IMR-90 (cell line): ENCODE data around the gene EPHB1. TPM values are rescaled to one million over a fixed set of nuclear protein-coding genes. Genes with fewer than 3 reads are reported as not detected.

ENCODE experiments used
- ATAC-seq: fragments of 200-7000 bp; cut with Tn5 transposase; 2 replicates; pipeline ENCODE4 v1.9.1; 2020; ENCODE audit warnings: low read depth, mild to moderate bottlenecking, moderate library complexity
- BruUV-seq: library from RNA; stranded (reverse); fragments of 400-500 nt; replicated peaks from 2 replicates; lab custom pipeline; 2021; lab: Mats Ljungman, UMichigan
- CTCF ChIA-PET: fragments of 300-600 bp; formaldehyde crosslinking; extraction: SDS; loops from one replicate; lab custom pipeline; 2021; ENCODE audit warnings: antibody characterized with exemption; lab: Yijun Ruan, JAX
- POLR2A ChIA-PET: fragments of 300-600 bp; sonication (Branson Sonifier 250); formaldehyde crosslinking; loops from one replicate; lab custom pipeline; 2022; ENCODE audit warnings: antibody characterized with exemption; ENCODE audit not compliant: unreplicated experiment; lab: Charles Lee
- DNase-seq: peaks from one replicate; pipeline ENCODE4 v3.0.0; 2013
- H2AFZ ChIP-seq: replicated peaks from 2 replicates; pipeline ENCODE3; 2013; ENCODE audit warnings: low read length, mild to moderate bottlenecking; ENCODE audit not compliant: poor library complexity
- H2AK5ac ChIP-seq: 2 replicates; pipeline ENCODE4 v1.6.1; 2013; ENCODE audit warnings: low read depth, low read length, inconsistent platforms
- H2AK9ac ChIP-seq: replicated peaks from 2 replicates; pipeline ENCODE3; 2013; ENCODE audit warnings: mild to moderate bottlenecking, low read depth, low read length, moderate library complexity; ENCODE audit not compliant: poor library complexity
- H2BK120ac ChIP-seq: 2 replicates; pipeline ENCODE4 v1.6.1; 2013; ENCODE audit warnings: low read depth, low read length, inconsistent platforms
- H2BK15ac ChIP-seq: 3 replicates; pipeline ENCODE4 v1.6.1; 2013; ENCODE audit warnings: low read depth, low read length, inconsistent platforms
- H2BK20ac ChIP-seq: 2 replicates; pipeline ENCODE4 v1.6.1; 2013; ENCODE audit warnings: low read depth, mild to moderate bottlenecking, inconsistent platforms, low read length, moderate library complexity
- H2BK5ac ChIP-seq: 2 replicates; pipeline ENCODE4 v1.6.1; 2013; ENCODE audit warnings: mild to moderate bottlenecking, low read depth, low read length, inconsistent platforms; ENCODE audit not compliant: poor library complexity, severe bottlenecking
- H3K14ac ChIP-seq: replicated peaks from 2 replicates; pipeline ENCODE4 v1.6.1; 2013; ENCODE audit warnings: low read depth, low read length, inconsistent platforms
- H3K18ac ChIP-seq: 2 replicates; pipeline ENCODE4 v1.6.1; 2013; ENCODE audit warnings: low read depth, low read length, control low read depth
- H3K23ac ChIP-seq: 2 replicates; pipeline ENCODE4 v1.6.1; 2013; ENCODE audit warnings: low read depth, low read length, inconsistent platforms
- H3K27ac ChIP-seq: 2 replicates; pipeline ENCODE4 v1.5.1; 2013; ENCODE audit warnings: mild to moderate bottlenecking, control low read depth, low read length; ENCODE audit not compliant: insufficient read depth
- H3K27me3 ChIP-seq: 2 replicates; pipeline ENCODE4 v1.6.1; 2013; ENCODE audit warnings: low read length; ENCODE audit not compliant: control insufficient read depth, insufficient read depth
- H3K36me3 ChIP-seq: 2 replicates; pipeline ENCODE4 v1.6.1; 2013; ENCODE audit warnings: low read length, mixed read lengths; ENCODE audit not compliant: control insufficient read depth, insufficient read depth
- H3K4ac ChIP-seq: 2 replicates; pipeline ENCODE4 v1.6.1; 2013; ENCODE audit warnings: low read depth, low read length, inconsistent platforms
- H3K4me1 ChIP-seq: 2 replicates; pipeline ENCODE4 v1.6.1; 2013; ENCODE audit warnings: low read length, mixed read lengths; ENCODE audit not compliant: control insufficient read depth, insufficient read depth
- H3K4me2 ChIP-seq: 2 replicates; pipeline ENCODE4 v1.6.1; 2013; ENCODE audit warnings: low read depth, mild to moderate bottlenecking, control low read depth, low read length, moderate library complexity
- H3K4me3 ChIP-seq: 2 replicates; pipeline ENCODE4 v1.5.1; 2013; ENCODE audit warnings: low read depth, mild to moderate bottlenecking, control low read depth, low read length, moderate library complexity; ENCODE audit not compliant: insufficient read depth
- H3K56ac ChIP-seq: 2 replicates; pipeline ENCODE4 v1.6.1; 2013; ENCODE audit warnings: low read length, inconsistent platforms; ENCODE audit not compliant: insufficient read depth; ENCODE audit errors: extremely low read depth
- H3K79me1 ChIP-seq, 2 experiments: 2 replicates each; pipeline ENCODE4 v1.6.1; 2013; ENCODE audit warnings: low read length in 2 of 2, inconsistent platforms in 1 of 2, low read depth in 1 of 2
- H3K9ac ChIP-seq: 2 replicates; pipeline ENCODE4 v1.6.1; 2013; ENCODE audit warnings: low read depth, low read length, control low read depth
- H3K9me1 ChIP-seq: 2 replicates; pipeline ENCODE4 v1.6.1; 2013; ENCODE audit warnings: low read length, inconsistent platforms; ENCODE audit not compliant: insufficient read depth
- H3K9me3 ChIP-seq: 2 replicates; pipeline ENCODE4 v1.6.1; 2013; ENCODE audit warnings: low read length; ENCODE audit not compliant: control insufficient read depth, insufficient read depth
- H4K20me1 ChIP-seq: 2 replicates; pipeline ENCODE4 v1.6.1; 2013; ENCODE audit warnings: low read length, inconsistent platforms; ENCODE audit not compliant: insufficient read depth
- H4K5ac ChIP-seq: 2 replicates; pipeline ENCODE4 v1.6.1; 2013; ENCODE audit warnings: mild to moderate bottlenecking, low read depth, low read length, control low read depth
- H4K8ac ChIP-seq, 2 experiments: 2 replicates each; pipeline ENCODE4 v1.6.1; 2013; ENCODE audit warnings: low read depth in 2 of 2, low read length in 2 of 2, control low read depth in 1 of 2, inconsistent platforms in 1 of 2
- H4K91ac ChIP-seq: 2 replicates; pipeline ENCODE4 v1.6.1; 2013; ENCODE audit warnings: low read depth, low read length, inconsistent platforms; ENCODE audit not compliant: insufficient read depth
- CHD1 ChIP-seq: IDR thresholded peaks from 2 replicates; pipeline ENCODE4 v1.6.1; 2012; ENCODE audit warnings: low read depth, low read length, improper control_type of control experiment
- CTCF ChIP-seq: conservative IDR thresholded peaks from 2 replicates; pipeline ENCODE4 v1.5.1; 2012; ENCODE audit warnings: mild to moderate bottlenecking, low read depth, low read length, improper control_type of control experiment
- MAFK ChIP-seq: IDR thresholded peaks from 2 replicates; pipeline ENCODE4 v1.6.1; 2012; ENCODE audit warnings: low read depth, low read length, improper control_type of control experiment
- POLR2A ChIP-seq: IDR thresholded peaks from 2 replicates; pipeline ENCODE4 v1.6.1; 2012; ENCODE audit warnings: mild to moderate bottlenecking, low read depth, low read length
- RAD21 ChIP-seq: IDR thresholded peaks from 2 replicates; pipeline ENCODE4 v1.6.1; 2012; ENCODE audit warnings: low read length, improper control_type of control experiment
- RCOR1 ChIP-seq: IDR thresholded peaks from 2 replicates; pipeline ENCODE4 v1.6.1; 2012; ENCODE audit warnings: mild to moderate bottlenecking, low read length, improper control_type of control experiment; ENCODE audit not compliant: insufficient replicate concordance
- RFX5 ChIP-seq: IDR thresholded peaks from 2 replicates; pipeline ENCODE4 v1.8.0; 2012; ENCODE audit warnings: low read depth, mild to moderate bottlenecking, low read length, moderate library complexity
- SMC3 ChIP-seq: fragments of 150-350 bp; IDR thresholded peaks from 2 replicates; pipeline ENCODE4 v1.6.1; 2016; ENCODE audit warnings: low read depth, mild to moderate bottlenecking, antibody characterized with exemption, low read length, moderate library complexity
- USF2 ChIP-seq: fragments of 150-350 bp; IDR thresholded peaks from 2 replicates; pipeline ENCODE4 v1.6.1; 2017; ENCODE audit warnings: mild to moderate bottlenecking, antibody characterized with exemption, low read length, low read depth
- WGBS, 2 experiments: methylation state at CpG; one replicate each; pipeline versions ENCODE4 v1.1.5 to v1.1.7; 2013; ENCODE audit warnings: missing lambda C conversion rate in 2 of 2; ENCODE audit not compliant: insufficient read length in 1 of 2; ENCODE audit errors: extremely low coverage in 2 of 2; 5-methylcytosine and 5-hydroxymethylcytosine counted together
- dilution Hi-C: fragments of 300-500 bp; cut with HindIII; formaldehyde crosslinking; loops from one replicate; pipeline ENCODE4 v1.14.3; 2018; ENCODE audit warnings: low sequenced_read_pairs; ENCODE audit not compliant: unreplicated experiment
- in situ Hi-C: fragments of 300-500 bp; cut with MboI; formaldehyde crosslinking; loops from 3 replicates; pipeline ENCODE4 v1.14.3; 2019; ENCODE audit warnings: low sequenced_read_pairs, inconsistent platforms, mixed read lengths
- intact Hi-C: fragments of 100-400 bp; cut with micrococcal nuclease; formaldehyde crosslinking; loops from 2 replicates; pipeline ENCODE4 v1.10.0; 2022
- polyA plus RNA-seq, 3 experiments: library from polyadenylated mRNA; depleted of rRNA; stranded (reverse); fragments of >200 nt; gene quantifications; 2 replicates each; pipeline ENCODE4 v1.2.3, GENCODE V29; 2012; ENCODE audit warnings: low replicate concordance in 1 of 3
- total RNA-seq: library from RNA; depleted of rRNA; stranded (reverse); fragments of >200 nt; gene quantifications from 2 replicates; pipeline ENCODE4 v1.2.3, GENCODE V29; 2012

The EPHB1 gene
- total and polyA plus RNA-seq, 2 of the 4 experiments (the other 2 are of a cell fraction) = 0.17 to 0.36 TPM

GRCh38 chr3:134751831-134752230 is 43.2 kb upstream of the EPHB1 start:
- no peak overlapping the region for H2BK120ac ChIP-seq
- H3K4ac ChIP-seq = no peak overlapping the region
- H3K9me1 ChIP-seq = no peaks in the 10 kb centered on the region
- dilution Hi-C loops = no loop called here
- ChIA-PET POLR2A (no interaction called here), CTCF (no interaction called here)
- H3K4me3 ChIP-seq = no peak overlapping the region
- intact Hi-C loops = no loop called here
- no peak overlapping the region for H3K14ac ChIP-seq
- H3K79me1 ChIP-seq = no peaks in the 10 kb centered on the region
- H3K36me3 ChIP-seq = no peaks in the 10 kb centered on the region
- in situ Hi-C loops = no loop called here
- no peak overlapping the region for H2AK5ac ChIP-seq
- no peak overlapping the region for H3K4me2 ChIP-seq
- no peaks in the 10 kb centered on the region for H3K9me3 ChIP-seq
- H2BK5ac ChIP-seq = no peak overlapping the region
- H3K27me3 ChIP-seq = peaks cover 11% of the 10 kb centered on the region
- no peak overlapping the region for H2BK15ac ChIP-seq
- no peak overlapping the region for H3K23ac ChIP-seq
- WGBS, 2 experiments = no CpG with 5 or more reads among the region's 2 CpGs
- H4K91ac ChIP-seq = no peak overlapping the region
- H3K27ac ChIP-seq = no peak overlapping the region
- H2AFZ ChIP-seq = no peak overlapping the region
- H3K9ac ChIP-seq = no peak overlapping the region
- H4K20me1 ChIP-seq = no peaks in the 10 kb centered on the region
- H2BK20ac ChIP-seq = no peak overlapping the region
- BruUV-seq = no TSS peak
- H2AK9ac ChIP-seq = no peak overlapping the region
- H3K4me1 ChIP-seq = no peaks in the 10 kb centered on the region
- no peak overlapping the region for H4K8ac ChIP-seq
- no peak for TF ChIP-seq MAFK
- TF ChIP-seq POLR2A = no peak
- TF ChIP-seq RFX5 = no peak
- TF ChIP-seq CHD1 = no peak
- TF ChIP-seq RAD21 = no peak
- TF ChIP-seq SMC3 = no peak
- no peak for TF ChIP-seq CTCF
- no peak for TF ChIP-seq USF2
- TF ChIP-seq RCOR1 = no peak
- no peak overlapping the region for H4K5ac ChIP-seq
- no peak for DNase-seq
- no peak overlapping the region for H3K18ac ChIP-seq
- H3K56ac ChIP-seq = no peak overlapping the region
- ATAC-seq = no peak
